IMR-90 (cell line): ENCODE data around the gene HOXC13. TPM values are rescaled to one million over a fixed set of nuclear protein-coding genes. Genes with fewer than 3 reads are reported as not detected.

Experiments used
- ATAC-seq: fragments of 200-7000 bp; cut with Tn5 transposase; 2 replicates; pipeline ENCODE4 v1.9.1; 2020; ENCODE audit warnings: low read depth, mild to moderate bottlenecking, moderate library complexity
- BruUV-seq: library from RNA; stranded (reverse); fragments of 400-500 nt; replicated peaks from 2 replicates; lab custom pipeline; 2021; lab: Mats Ljungman, UMichigan
- CTCF ChIA-PET: fragments of 300-600 bp; formaldehyde crosslinking; extraction: SDS; loops from one replicate; lab custom pipeline; 2021; ENCODE audit warnings: antibody characterized with exemption; lab: Yijun Ruan, JAX
- POLR2A ChIA-PET: fragments of 300-600 bp; sonication (Branson Sonifier 250); formaldehyde crosslinking; loops from one replicate; lab custom pipeline; 2022; ENCODE audit warnings: antibody characterized with exemption; ENCODE audit not compliant: unreplicated experiment; lab: Charles Lee
- DNase-seq: peaks from one replicate; pipeline ENCODE4 v3.0.0; 2013
- H2AFZ ChIP-seq: replicated peaks from 2 replicates; pipeline ENCODE3; 2013; ENCODE audit warnings: low read length, mild to moderate bottlenecking; ENCODE audit not compliant: poor library complexity
- H2AK5ac ChIP-seq: 2 replicates; pipeline ENCODE4 v1.6.1; 2013; ENCODE audit warnings: low read depth, low read length, inconsistent platforms
- H2AK9ac ChIP-seq: replicated peaks from 2 replicates; pipeline ENCODE3; 2013; ENCODE audit warnings: mild to moderate bottlenecking, low read depth, low read length, moderate library complexity; ENCODE audit not compliant: poor library complexity
- H2BK120ac ChIP-seq: 2 replicates; pipeline ENCODE4 v1.6.1; 2013; ENCODE audit warnings: low read depth, low read length, inconsistent platforms
- H2BK15ac ChIP-seq: 3 replicates; pipeline ENCODE4 v1.6.1; 2013; ENCODE audit warnings: low read depth, low read length, inconsistent platforms
- H2BK20ac ChIP-seq: 2 replicates; pipeline ENCODE4 v1.6.1; 2013; ENCODE audit warnings: low read depth, mild to moderate bottlenecking, inconsistent platforms, low read length, moderate library complexity
- H2BK5ac ChIP-seq: 2 replicates; pipeline ENCODE4 v1.6.1; 2013; ENCODE audit warnings: mild to moderate bottlenecking, low read depth, low read length, inconsistent platforms; ENCODE audit not compliant: poor library complexity, severe bottlenecking
- H3K14ac ChIP-seq: replicated peaks from 2 replicates; pipeline ENCODE4 v1.6.1; 2013; ENCODE audit warnings: low read depth, low read length, inconsistent platforms
- H3K18ac ChIP-seq: 2 replicates; pipeline ENCODE4 v1.6.1; 2013; ENCODE audit warnings: low read depth, low read length, control low read depth
- H3K23ac ChIP-seq: 2 replicates; pipeline ENCODE4 v1.6.1; 2013; ENCODE audit warnings: low read depth, low read length, inconsistent platforms
- H3K27ac ChIP-seq: 2 replicates; pipeline ENCODE4 v1.5.1; 2013; ENCODE audit warnings: mild to moderate bottlenecking, control low read depth, low read length; ENCODE audit not compliant: insufficient read depth
- H3K27me3 ChIP-seq: 2 replicates; pipeline ENCODE4 v1.6.1; 2013; ENCODE audit warnings: low read length; ENCODE audit not compliant: control insufficient read depth, insufficient read depth
- H3K36me3 ChIP-seq: 2 replicates; pipeline ENCODE4 v1.6.1; 2013; ENCODE audit warnings: low read length, mixed read lengths; ENCODE audit not compliant: control insufficient read depth, insufficient read depth
- H3K4ac ChIP-seq: 2 replicates; pipeline ENCODE4 v1.6.1; 2013; ENCODE audit warnings: low read depth, low read length, inconsistent platforms
- H3K4me1 ChIP-seq: 2 replicates; pipeline ENCODE4 v1.6.1; 2013; ENCODE audit warnings: low read length, mixed read lengths; ENCODE audit not compliant: control insufficient read depth, insufficient read depth
- H3K4me2 ChIP-seq: 2 replicates; pipeline ENCODE4 v1.6.1; 2013; ENCODE audit warnings: low read depth, mild to moderate bottlenecking, control low read depth, low read length, moderate library complexity
- H3K4me3 ChIP-seq: 2 replicates; pipeline ENCODE4 v1.5.1; 2013; ENCODE audit warnings: low read depth, mild to moderate bottlenecking, control low read depth, low read length, moderate library complexity; ENCODE audit not compliant: insufficient read depth
- H3K56ac ChIP-seq: 2 replicates; pipeline ENCODE4 v1.6.1; 2013; ENCODE audit warnings: low read length, inconsistent platforms; ENCODE audit not compliant: insufficient read depth; ENCODE audit errors: extremely low read depth
- H3K79me1 ChIP-seq, 2 experiments: 2 replicates each; pipeline ENCODE4 v1.6.1; 2013; ENCODE audit warnings: low read length in 2 of 2, inconsistent platforms in 1 of 2, low read depth in 1 of 2
- H3K9ac ChIP-seq: 2 replicates; pipeline ENCODE4 v1.6.1; 2013; ENCODE audit warnings: low read depth, low read length, control low read depth
- H3K9me1 ChIP-seq: 2 replicates; pipeline ENCODE4 v1.6.1; 2013; ENCODE audit warnings: low read length, inconsistent platforms; ENCODE audit not compliant: insufficient read depth
- H3K9me3 ChIP-seq: 2 replicates; pipeline ENCODE4 v1.6.1; 2013; ENCODE audit warnings: low read length; ENCODE audit not compliant: control insufficient read depth, insufficient read depth
- H4K20me1 ChIP-seq: 2 replicates; pipeline ENCODE4 v1.6.1; 2013; ENCODE audit warnings: low read length, inconsistent platforms; ENCODE audit not compliant: insufficient read depth
- H4K5ac ChIP-seq: 2 replicates; pipeline ENCODE4 v1.6.1; 2013; ENCODE audit warnings: mild to moderate bottlenecking, low read depth, low read length, control low read depth
- H4K8ac ChIP-seq, 2 experiments: 2 replicates each; pipeline ENCODE4 v1.6.1; 2013; ENCODE audit warnings: low read depth in 2 of 2, low read length in 2 of 2, control low read depth in 1 of 2, inconsistent platforms in 1 of 2
- H4K91ac ChIP-seq: 2 replicates; pipeline ENCODE4 v1.6.1; 2013; ENCODE audit warnings: low read depth, low read length, inconsistent platforms; ENCODE audit not compliant: insufficient read depth
- CEBPB ChIP-seq: IDR thresholded peaks from 2 replicates; pipeline ENCODE4 v1.6.1; 2012; ENCODE audit warnings: low read depth, low read length, improper control_type of control experiment
- CHD1 ChIP-seq: IDR thresholded peaks from 2 replicates; pipeline ENCODE4 v1.6.1; 2012; ENCODE audit warnings: low read depth, low read length, improper control_type of control experiment
- FOS ChIP-seq: fragments of 150-350 bp; IDR thresholded peaks from 2 replicates; pipeline ENCODE4 v1.6.1; 2016; ENCODE audit warnings: low read depth, low read length
- MAFK ChIP-seq: IDR thresholded peaks from 2 replicates; pipeline ENCODE4 v1.6.1; 2012; ENCODE audit warnings: low read depth, low read length, improper control_type of control experiment
- MXI1 ChIP-seq: IDR thresholded peaks from 2 replicates; pipeline ENCODE4 v1.6.1; 2012; ENCODE audit warnings: low read depth, mild to moderate bottlenecking, low read length, moderate library complexity, borderline replicate concordance
- NFE2L2 ChIP-seq: fragments of 150-350 bp; IDR thresholded peaks from 2 replicates; pipeline ENCODE4 v1.6.1; 2016; ENCODE audit warnings: low read depth, mild to moderate bottlenecking, low read length
- RAD21 ChIP-seq: IDR thresholded peaks from 2 replicates; pipeline ENCODE4 v1.6.1; 2012; ENCODE audit warnings: low read length, improper control_type of control experiment
- RCOR1 ChIP-seq: IDR thresholded peaks from 2 replicates; pipeline ENCODE4 v1.6.1; 2012; ENCODE audit warnings: mild to moderate bottlenecking, low read length, improper control_type of control experiment; ENCODE audit not compliant: insufficient replicate concordance
- dilution Hi-C: fragments of 300-500 bp; cut with HindIII; formaldehyde crosslinking; loops from one replicate; pipeline ENCODE4 v1.14.3; 2018; ENCODE audit warnings: low sequenced_read_pairs; ENCODE audit not compliant: unreplicated experiment
- in situ Hi-C: fragments of 300-500 bp; cut with MboI; formaldehyde crosslinking; loops from 3 replicates; pipeline ENCODE4 v1.14.3; 2019; ENCODE audit warnings: low sequenced_read_pairs, inconsistent platforms, mixed read lengths
- intact Hi-C: fragments of 100-400 bp; cut with micrococcal nuclease; formaldehyde crosslinking; loops from 2 replicates; pipeline ENCODE4 v1.10.0; 2022
- polyA plus RNA-seq, 3 experiments: library from polyadenylated mRNA; depleted of rRNA; stranded (reverse); fragments of >200 nt; gene quantifications; 2 replicates each; pipeline ENCODE4 v1.2.3, GENCODE V29; 2012; ENCODE audit warnings: low replicate concordance in 1 of 3
- total RNA-seq: library from RNA; depleted of rRNA; stranded (reverse); fragments of >200 nt; gene quantifications from 2 replicates; pipeline ENCODE4 v1.2.3, GENCODE V29; 2012
- TF ChIP-seq, protein P1 (sequence below): fragments of 150-350 bp; IDR thresholded peaks from 2 replicates; pipeline ENCODE4 v1.6.1; 2017; ENCODE audit warnings: mild to moderate bottlenecking, antibody characterized with exemption, low read length, low read depth
- TF ChIP-seq, protein P2 (sequence below): fragments of 150-350 bp; IDR thresholded peaks from 2 replicates; pipeline ENCODE4 v1.6.1; 2016; ENCODE audit warnings: low read depth, mild to moderate bottlenecking, low read length, moderate library complexity, borderline replicate concordance
- TF ChIP-seq, protein P3 (sequence below): conservative IDR thresholded peaks from 2 replicates; pipeline ENCODE4 v1.5.1; 2012; ENCODE audit warnings: mild to moderate bottlenecking, low read depth, low read length, improper control_type of control experiment

The HOXC13 gene
- total and polyA plus RNA-seq, 2 of the 4 experiments (the other 2 are of a cell fraction): not detected

DNA sequence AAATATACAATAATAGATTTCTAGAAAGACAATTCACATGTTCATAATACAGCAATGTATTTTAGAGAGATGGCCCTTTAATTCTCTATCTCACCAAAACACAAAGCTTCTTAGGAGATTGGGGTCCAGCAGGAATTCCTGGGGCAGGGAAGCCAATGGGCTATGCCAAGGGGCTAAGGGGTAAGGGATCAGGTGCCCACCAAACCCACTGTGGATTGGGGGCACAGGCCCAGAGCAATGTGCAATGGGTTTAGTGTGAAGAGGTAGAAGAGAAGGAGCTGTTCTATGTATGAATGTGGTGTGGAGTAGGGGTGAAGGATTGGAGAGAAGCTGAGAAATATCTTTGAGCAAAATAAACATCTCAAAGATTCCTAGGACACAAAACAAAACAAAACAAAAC, 2.6 kb downstream of the HOXC13 start:
- in situ Hi-C loops (no loop called here), dilution Hi-C loops (no loop called here), intact Hi-C loops (no loop called here)
- Histone ChIP-seq H4K20me1 (no peaks in the 10 kb centered on the region), H3K18ac (no peak overlapping the region), H2BK20ac (no peak overlapping the region), H2BK5ac (no peak overlapping the region), H3K79me1 (no peaks in the 10 kb centered on the region), H2AK5ac (no peak overlapping the region), H2AK9ac (no peak overlapping the region), H3K4ac (no peak overlapping the region), H3K27ac (no peak overlapping the region), H3K56ac (no peak overlapping the region), H2BK120ac (no peak overlapping the region), H2AFZ (no peak overlapping the region), H3K14ac (no peak overlapping the region), H3K4me2 (no peak overlapping the region), H3K27me3 (peaks cover 88% of the 10 kb centered on the region), H3K4me3 (no peak overlapping the region), H3K23ac (no peak overlapping the region), H3K9ac (no peak overlapping the region), H4K91ac (no peak overlapping the region), H4K8ac (no peak overlapping the region), H3K36me3 (no peaks in the 10 kb centered on the region), H3K9me3 (peaks cover 13% of the 10 kb centered on the region), H2BK15ac (no peak overlapping the region), H4K5ac (no peak overlapping the region), H3K4me1 (no peaks in the 10 kb centered on the region), H3K9me1 (no peaks in the 10 kb centered on the region)
- DNase-seq (no peak), ATAC-seq (no peak)
- ChIA-PET POLR2A (no interaction called here), CTCF (no interaction called here)
- no peak for TF ChIP-seq MXI1
- TF ChIP-seq, protein P1, sequence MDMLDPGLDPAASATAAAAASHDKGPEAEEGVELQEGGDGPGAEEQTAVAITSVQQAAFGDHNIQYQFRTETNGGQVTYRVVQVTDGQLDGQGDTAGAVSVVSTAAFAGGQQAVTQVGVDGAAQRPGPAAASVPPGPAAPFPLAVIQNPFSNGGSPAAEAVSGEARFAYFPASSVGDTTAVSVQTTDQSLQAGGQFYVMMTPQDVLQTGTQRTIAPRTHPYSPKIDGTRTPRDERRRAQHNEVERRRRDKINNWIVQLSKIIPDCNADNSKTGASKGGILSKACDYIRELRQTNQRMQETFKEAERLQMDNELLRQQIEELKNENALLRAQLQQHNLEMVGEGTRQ: no peak
- TF ChIP-seq NFE2L2: no peak
- TF ChIP-seq, protein P2, sequence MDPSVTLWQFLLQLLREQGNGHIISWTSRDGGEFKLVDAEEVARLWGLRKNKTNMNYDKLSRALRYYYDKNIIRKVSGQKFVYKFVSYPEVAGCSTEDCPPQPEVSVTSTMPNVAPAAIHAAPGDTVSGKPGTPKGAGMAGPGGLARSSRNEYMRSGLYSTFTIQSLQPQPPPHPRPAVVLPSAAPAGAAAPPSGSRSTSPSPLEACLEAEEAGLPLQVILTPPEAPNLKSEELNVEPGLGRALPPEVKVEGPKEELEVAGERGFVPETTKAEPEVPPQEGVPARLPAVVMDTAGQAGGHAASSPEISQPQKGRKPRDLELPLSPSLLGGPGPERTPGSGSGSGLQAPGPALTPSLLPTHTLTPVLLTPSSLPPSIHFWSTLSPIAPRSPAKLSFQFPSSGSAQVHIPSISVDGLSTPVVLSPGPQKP: no peak
- TF ChIP-seq RCOR1: no peak
- TF ChIP-seq CEBPB: no peak
- no peak for TF ChIP-seq RAD21
- TF ChIP-seq, protein P3, sequence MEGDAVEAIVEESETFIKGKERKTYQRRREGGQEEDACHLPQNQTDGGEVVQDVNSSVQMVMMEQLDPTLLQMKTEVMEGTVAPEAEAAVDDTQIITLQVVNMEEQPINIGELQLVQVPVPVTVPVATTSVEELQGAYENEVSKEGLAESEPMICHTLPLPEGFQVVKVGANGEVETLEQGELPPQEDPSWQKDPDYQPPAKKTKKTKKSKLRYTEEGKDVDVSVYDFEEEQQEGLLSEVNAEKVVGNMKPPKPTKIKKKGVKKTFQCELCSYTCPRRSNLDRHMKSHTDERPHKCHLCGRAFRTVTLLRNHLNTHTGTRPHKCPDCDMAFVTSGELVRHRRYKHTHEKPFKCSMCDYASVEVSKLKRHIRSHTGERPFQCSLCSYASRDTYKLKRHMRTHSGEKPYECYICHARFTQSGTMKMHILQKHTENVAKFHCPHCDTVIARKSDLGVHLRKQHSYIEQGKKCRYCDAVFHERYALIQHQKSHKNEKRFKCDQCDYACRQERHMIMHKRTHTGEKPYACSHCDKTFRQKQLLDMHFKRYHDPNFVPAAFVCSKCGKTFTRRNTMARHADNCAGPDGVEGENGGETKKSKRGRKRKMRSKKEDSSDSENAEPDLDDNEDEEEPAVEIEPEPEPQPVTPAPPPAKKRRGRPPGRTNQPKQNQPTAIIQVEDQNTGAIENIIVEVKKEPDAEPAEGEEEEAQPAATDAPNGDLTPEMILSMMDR: no peak
- no peak for TF ChIP-seq FOS
- TF ChIP-seq MAFK: no peak
- no peak for TF ChIP-seq CHD1
- BruUV-seq: no TSS peak
